Inferior parietal cortex (tissue), 1 donor: Measurements from ENCODE around the gene ZNF556.

Experiments
- DNase-seq: peaks from one replicate; pipeline ENCODE4 v3.0.0-alpha.2; 2016; ENCODE audit errors: extremely low spot score

The ZNF556 gene

DNA sequence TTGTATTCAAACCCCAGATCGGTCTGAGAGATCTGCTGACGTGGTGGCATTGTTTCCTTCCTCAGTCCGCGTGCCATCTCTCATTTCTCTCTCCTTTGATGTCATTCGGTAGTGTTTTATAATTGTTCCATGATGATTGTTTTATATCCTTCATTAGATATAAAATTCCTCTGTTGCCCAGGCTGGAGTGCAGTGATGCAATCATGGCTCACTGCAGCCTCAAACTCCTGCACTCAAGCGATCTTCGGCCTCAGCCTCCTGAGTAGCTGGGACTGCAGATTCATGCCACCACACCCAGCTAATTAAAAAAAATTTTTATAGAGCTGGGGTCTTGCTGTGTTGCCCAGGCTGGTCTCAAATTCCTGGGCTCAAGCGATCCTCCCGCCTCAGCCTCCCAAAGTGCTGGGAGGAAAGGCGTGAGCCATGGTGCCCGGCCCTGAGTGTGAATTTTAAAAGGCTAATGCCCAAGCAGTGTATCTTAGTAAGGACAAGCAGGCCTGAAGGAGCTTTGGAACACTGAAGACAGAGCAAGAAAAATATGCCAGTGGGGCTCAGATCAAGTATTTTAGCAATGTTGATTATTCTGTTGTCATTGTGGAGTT is 38.9 kb downstream of the ZNF556 start:
- no peak for DNase-seq

DNA sequence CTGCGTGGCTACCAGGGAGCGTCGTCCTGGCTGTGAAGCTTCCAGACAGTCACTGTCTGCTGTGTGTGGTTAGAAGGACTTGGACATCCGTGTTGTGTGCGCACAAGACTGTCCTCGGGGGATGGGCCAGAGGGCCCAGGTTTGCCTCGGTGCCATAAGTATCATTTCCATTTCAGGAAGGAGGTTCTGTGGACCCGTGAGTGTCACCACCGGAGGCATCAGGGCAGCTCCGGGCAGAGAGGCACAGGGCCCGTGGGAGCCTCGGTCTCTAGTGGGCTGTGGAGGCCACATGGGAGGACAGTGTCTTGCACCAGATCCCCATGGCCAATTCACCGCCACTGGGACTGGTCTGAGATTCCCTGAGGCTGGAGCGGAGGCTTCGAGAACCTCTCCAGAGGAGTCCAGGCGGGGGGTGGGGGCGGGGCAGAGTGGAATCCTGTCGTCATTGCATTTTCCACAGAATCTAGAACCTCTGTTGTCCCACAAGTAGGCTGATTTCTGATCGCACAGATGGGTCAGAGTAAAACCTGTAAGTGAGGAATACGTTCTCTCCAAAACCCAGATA is 39.6 kb downstream of the ZNF556 start:
- DNase-seq: no peak

DNA sequence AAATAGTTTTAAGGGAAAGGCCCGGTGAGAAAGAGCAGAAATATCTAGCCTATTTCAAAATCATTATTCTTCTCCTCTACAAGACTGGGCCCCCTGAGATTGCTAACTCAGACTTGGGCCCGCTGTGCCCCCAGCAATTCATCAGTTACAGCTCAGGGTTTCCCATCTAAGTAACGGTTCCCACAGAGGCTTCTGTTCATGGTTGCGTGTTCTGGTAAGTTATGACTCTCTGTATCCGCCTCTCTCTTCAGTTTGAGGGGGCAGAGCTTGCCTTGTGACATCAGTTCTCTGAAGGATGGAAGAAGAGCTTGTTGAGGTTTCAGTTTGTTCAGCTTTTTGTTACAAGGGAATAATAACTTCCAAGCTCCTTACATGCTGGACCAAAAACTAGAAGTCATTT is 45.2 kb downstream of the ZNF556 start:
- no peak for DNase-seq

DNA sequence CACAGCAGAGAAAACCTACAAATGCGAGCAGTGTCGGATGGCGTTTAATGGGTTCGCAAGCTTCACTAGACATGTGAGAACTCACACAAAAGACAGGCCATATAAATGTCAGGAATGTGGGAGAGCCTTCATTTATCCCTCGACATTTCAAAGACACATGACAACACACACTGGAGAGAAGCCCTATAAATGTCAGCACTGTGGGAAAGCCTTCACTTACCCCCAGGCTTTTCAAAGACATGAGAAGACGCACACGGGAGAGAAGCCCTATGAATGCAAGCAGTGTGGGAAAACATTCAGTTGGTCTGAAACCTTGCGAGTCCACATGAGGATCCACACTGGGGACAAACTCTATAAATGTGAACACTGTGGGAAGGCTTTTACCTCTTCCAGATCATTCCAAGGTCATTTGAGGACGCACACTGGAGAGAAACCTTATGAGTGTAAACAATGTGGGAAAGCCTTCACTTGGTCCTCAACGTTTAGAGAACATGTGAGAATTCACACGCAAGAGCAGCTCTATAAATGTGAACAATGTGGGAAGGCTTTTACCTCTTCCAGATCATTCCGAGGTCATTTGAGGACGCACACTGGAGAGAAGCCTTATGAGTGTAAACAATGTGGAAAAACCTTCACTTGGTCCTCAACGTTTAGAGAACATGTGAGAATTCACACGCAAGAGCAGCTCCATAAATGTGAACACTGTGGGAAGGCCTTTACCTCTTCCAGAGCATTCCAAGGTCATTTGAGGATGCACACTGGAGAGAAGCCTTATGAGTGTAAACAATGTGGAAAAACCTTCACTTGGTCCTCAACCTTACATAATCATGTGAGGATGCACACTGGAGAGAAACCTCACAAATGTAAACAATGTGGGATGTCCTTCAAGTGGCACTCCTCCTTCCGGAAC is 50.4 kb downstream of the ZNF556 start:
- no peak for DNase-seq

DNA sequence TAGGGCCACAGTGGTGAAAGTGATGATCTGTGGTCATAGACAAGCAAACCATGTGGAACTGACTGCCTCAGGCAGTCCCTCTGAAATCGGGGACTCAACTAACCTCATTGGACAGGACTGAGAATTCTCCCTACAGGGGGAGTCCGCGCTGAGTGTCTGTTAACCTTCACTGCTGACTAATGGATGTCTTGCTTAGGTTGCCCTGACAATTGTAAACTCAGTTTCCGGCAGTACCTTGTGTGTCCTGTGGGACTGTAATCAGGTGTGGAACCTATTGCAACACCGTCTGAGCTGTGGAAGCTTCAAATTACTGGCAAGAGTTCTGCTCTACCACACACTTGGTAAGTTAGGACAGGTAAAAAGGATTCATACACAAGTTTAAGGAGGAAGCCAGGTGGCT is 55.9 kb downstream of the ZNF556 start:
- no peak for DNase-seq

DNA sequence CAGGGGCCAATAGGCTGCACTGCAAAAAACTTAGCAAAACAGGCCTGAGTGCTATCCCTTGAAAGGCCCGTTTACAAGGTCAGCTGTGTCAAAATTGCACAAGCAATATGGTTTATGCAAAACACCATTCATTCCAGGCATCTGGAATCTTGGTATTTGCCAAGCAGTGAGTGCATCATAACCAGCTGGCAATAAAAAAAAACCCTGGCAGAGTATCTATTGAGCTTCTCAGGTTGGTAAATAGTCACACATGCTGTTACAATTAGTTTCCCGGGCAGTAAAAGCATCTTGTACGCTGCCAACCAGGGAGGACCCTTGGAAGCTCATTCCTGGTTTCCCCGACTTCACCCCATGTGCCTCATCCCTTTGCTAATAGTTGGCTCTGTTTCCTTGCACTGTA is 56.4 kb downstream of the ZNF556 start:
- DNase-seq: no peak

DNA sequence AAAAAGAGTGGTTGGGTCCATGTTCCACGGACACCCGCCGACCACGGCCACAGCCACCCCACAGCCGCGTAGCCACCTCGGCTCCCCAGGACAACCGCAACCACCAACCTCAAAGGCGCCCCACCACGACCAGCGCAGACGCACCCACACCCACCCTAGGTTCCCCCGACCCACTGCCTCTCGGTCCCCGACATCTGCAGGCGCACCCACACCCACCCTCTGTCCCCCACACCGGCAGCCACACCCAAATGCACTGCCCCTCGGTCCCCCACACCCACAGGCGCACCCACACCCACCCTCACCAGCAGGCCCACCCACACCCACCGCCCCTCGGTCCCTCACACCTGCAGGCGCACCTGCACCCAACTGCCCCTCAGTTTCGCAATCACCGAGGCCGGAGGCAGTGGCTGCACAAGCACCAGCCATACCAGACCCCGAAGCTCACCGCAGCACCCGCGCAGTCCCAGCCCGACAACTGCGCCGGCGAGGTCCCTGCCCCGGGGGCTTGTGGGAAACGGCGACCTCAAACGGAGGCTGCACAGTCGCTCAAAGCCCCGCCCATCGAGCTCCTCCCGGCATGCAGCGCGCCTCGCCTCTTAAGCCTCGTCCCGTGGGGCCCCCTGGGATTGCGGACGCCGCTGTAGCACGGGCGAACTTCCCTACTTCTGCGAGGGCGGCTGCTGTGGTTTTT is 59.4 kb downstream of the ZNF556 start:
- DNase-seq: no peak

DNA sequence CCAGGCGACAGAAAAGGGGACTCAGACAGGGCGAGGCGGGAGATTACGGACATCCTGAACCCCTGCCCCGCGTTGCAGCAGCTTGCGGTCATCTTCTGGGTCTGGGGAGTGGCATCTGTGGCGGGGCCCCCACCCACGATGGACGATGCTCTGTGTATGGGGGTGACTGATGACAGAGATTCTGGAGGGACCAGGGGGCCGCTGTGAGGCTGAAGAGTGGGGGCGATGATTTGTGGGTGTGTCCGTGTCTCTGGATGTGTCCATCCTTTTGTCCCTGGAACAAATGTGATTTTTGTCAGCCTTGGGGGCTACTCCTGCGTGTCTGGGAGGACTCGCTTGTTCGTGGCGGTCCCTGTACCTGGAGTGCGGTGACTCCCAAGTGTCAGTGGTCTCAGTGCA is 59.9 kb downstream of the ZNF556 start:
- no peak for DNase-seq
